Measurements from ENCODE around the gene YJU2.

The YJU2 gene

GRCh38 chr19:4298810-4299550, 52.1 kb downstream of the YJU2 start:
- no peak for DNase-seq
- no peak for ATAC-seq

GRCh38 chr19:4300589-4300988, 53.7 kb downstream of the YJU2 start:
- DNase-seq (no peak), ATAC-seq (no peak)

GRCh38 chr19:4301590-4302242, 54.8 kb downstream of the YJU2 start:
- ATAC-seq (no peak), DNase-seq (no peak)

- peak; percentile 29 for DNase-seq
- no peak for ATAC-seq
Measured at GRCh38 chr19:4302243-4302640, 55.4 kb downstream of the YJU2 start, which contains the start of gene TMIGD2. Gene TMIGD2, minus strand, starts transcription at chr19:4302389. Its CDS starts 4 bp downstream, at chr19:4302385.

- ATAC-seq (no peak), DNase-seq (no peak)
Measured at GRCh38 chr19:4303819-4304537, 57.1 kb downstream of the YJU2 start.

GRCh38 chr19:4304538-4305256, 57.8 kb downstream of the YJU2 start, which contains the start of gene FSD1:
Gene FSD1, plus strand, starts transcription at chr19:4304598. Its CDS starts 149 bp downstream, at chr19:4304747.
- ATAC-seq (peak; percentile 87), DNase-seq (peak; percentile 89)

GRCh38 chr19:4305257-4305612, 58.4 kb downstream of the YJU2 start:
- no peak for DNase-seq
- no peak for ATAC-seq

- ATAC-seq, result no peak
- DNase-seq, result no peak
Measured at GRCh38 chr19:4305659-4306058, 58.8 kb downstream of the YJU2 start.

- ATAC-seq, result peak; percentile 49
- DNase-seq, result peak; percentile 39
Measured at GRCh38 chr19:4310247-4311121, 63.6 kb downstream of the YJU2 start.

GRCh38 chr19:4313847-4314490, 67.1 kb downstream of the YJU2 start:
- DNase-seq (no peak), ATAC-seq (no peak)

GRCh38 chr19:4316956-4317355, 70.1 kb downstream of the YJU2 start:
- ATAC-seq (no peak), DNase-seq (no peak)

GRCh38 chr19:4318460-4318859, 71.6 kb downstream of the YJU2 start:
- ATAC-seq (no peak), DNase-seq (no peak)

All from stimulated activated naive CD8-positive, alpha-beta T cell treated with anti-CD3 and anti-CD28 coated beads, Interleukin-15, Interleukin-2, amounts not matched to agents 100 U/mL and 50 U/mL, for 24 hours (primary cell).